ENCODE measurements around the gene CCDC152. TPM values are rescaled to one million over a fixed set of nuclear protein-coding genes. Genes with fewer than 3 reads are reported as not detected.

The CCDC152 gene
- total and polyA plus RNA-seq, 2 donors (not counting 3 experiments of a cell fraction or from before 2014, with no cell fraction given), result 0.48 to 2.8 TPM

- no peak overlapping the region for H3K27ac ChIP-seq (ENCODE audit: insufficient read depth, low read depth, low read length)
- POLR2A ChIA-PET, result no interaction called here
- intact Hi-C loops (cut with micrococcal nuclease) (no loop called here), dilution Hi-C loops (cut with MboI; ENCODE audit: extremely low pct_ligation_motif_present, low sequenced_read_pairs) (no loop called here)
- TF ChIP-seq, protein P1, sequence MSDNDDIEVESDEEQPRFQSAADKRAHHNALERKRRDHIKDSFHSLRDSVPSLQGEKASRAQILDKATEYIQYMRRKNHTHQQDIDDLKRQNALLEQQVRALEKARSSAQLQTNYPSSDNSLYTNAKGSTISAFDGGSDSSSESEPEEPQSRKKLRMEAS (IDR thresholded peaks at IDR 0.05; ENCODE audit: insufficient read depth, insufficient read length), result no peak
- TF ChIP-seq, protein P2, sequence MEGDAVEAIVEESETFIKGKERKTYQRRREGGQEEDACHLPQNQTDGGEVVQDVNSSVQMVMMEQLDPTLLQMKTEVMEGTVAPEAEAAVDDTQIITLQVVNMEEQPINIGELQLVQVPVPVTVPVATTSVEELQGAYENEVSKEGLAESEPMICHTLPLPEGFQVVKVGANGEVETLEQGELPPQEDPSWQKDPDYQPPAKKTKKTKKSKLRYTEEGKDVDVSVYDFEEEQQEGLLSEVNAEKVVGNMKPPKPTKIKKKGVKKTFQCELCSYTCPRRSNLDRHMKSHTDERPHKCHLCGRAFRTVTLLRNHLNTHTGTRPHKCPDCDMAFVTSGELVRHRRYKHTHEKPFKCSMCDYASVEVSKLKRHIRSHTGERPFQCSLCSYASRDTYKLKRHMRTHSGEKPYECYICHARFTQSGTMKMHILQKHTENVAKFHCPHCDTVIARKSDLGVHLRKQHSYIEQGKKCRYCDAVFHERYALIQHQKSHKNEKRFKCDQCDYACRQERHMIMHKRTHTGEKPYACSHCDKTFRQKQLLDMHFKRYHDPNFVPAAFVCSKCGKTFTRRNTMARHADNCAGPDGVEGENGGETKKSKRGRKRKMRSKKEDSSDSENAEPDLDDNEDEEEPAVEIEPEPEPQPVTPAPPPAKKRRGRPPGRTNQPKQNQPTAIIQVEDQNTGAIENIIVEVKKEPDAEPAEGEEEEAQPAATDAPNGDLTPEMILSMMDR (IDR thresholded peaks at IDR 0.05; ENCODE audit: extremely low read depth in 1 of 2, insufficient read depth in 1 of 2, low read depth in 1 of 2, low read length in 2 of 2), result no peak
- TF ChIP-seq POLR2A (IDR thresholded peaks at IDR 0.05; ENCODE audit: low read depth, low read length) (no peak), EZH2 (IDR thresholded peaks at IDR 0.05; ENCODE audit: borderline replicate concordance, low read depth, low read length, severe bottlenecking) (no peak), GATA2 (IDR thresholded peaks at IDR 0.05; ENCODE audit: insufficient read depth, insufficient read length, low read depth, low read length) (no peak), FOS (IDR thresholded peaks at IDR 0.05; ENCODE audit: borderline replicate concordance, insufficient read depth, low read length) (no peak), JUN (IDR thresholded peaks at IDR 0.05; ENCODE audit: borderline replicate concordance, insufficient read depth, insufficient read length, low read depth) (no peak), MYC (IDR thresholded peaks at IDR 0.05; ENCODE audit: low read depth, low read length) (no peak), POLR2AphosphoS5 (IDR thresholded peaks at IDR 0.05; ENCODE audit: insufficient read depth, low read depth, low read length) (no peak)
- no peaks in the 10 kb centered on the region for H4K20me1 ChIP-seq (replicated peaks; ENCODE audit: control insufficient read depth, extremely low read depth, insufficient read depth, low read length)
- no TSS peak for BruUV-seq (replicated peaks)
- H3K9ac ChIP-seq (replicated peaks; ENCODE audit: extremely low read depth, insufficient read depth, low read length), result no peak overlapping the region
- H3K36me3 ChIP-seq (ENCODE audit: control insufficient read depth in 2 of 2, extremely low read depth in 1 of 2, insufficient read depth in 2 of 2, low read length in 2 of 2), result no peaks in the 10 kb centered on the region
- H2AFZ ChIP-seq (ENCODE audit: low read depth, low read length), result no peak overlapping the region
- no peak for FAIRE-seq
- no peaks in the 10 kb centered on the region for H3K9me1 ChIP-seq (replicated peaks; ENCODE audit: control insufficient read depth, extremely low read depth, insufficient read depth, low read length)
- H3K27me3 ChIP-seq (ENCODE audit: control insufficient read depth in 2 of 2, insufficient read depth in 2 of 2, low read length in 2 of 2), result no peaks in the 10 kb centered on the region
- no peaks in the 10 kb centered on the region for H3K4me1 ChIP-seq (ENCODE audit: control insufficient read depth, extremely low read depth, insufficient read depth, low read length)
- H3K9me3 ChIP-seq (replicated peaks; ENCODE audit: control insufficient read depth, insufficient read depth, low read length), result no peaks in the 10 kb centered on the region
- CTCF ChIA-PET, result interaction anchor here (1.0 kb wide), 1 partner anchor 91 kb away, joined by 3 read pairs; no protein-coding TSS in a partner anchor
- no peak overlapping the region for H3K4me3 ChIP-seq (replicated peaks in 1 of 3; ENCODE audit: insufficient read depth in 1 of 3, low read depth in 1 of 3, low read length in 3 of 3)
- no peak for DNase-seq (ENCODE audit: low read depth, low spot score)
- no peaks in the 10 kb centered on the region for H3K79me2 ChIP-seq (ENCODE audit: control insufficient read depth, insufficient read depth, low read length)
- no peak overlapping the region for H3K4me2 ChIP-seq (ENCODE audit: insufficient read depth, low read length)
Observed at GRCh38 chr5:42798284-42799240, 41.9 kb downstream of the CCDC152 start.
